ENCODE data around the gene ANO7. TPM values are rescaled to one million over a fixed set of nuclear protein-coding genes. Genes with fewer than 3 reads are reported as not detected.

Gene ANO7
- total and polyA plus RNA-seq, 2 donors (not counting 1 experiment from before 2014, with no cell fraction given), result 0.64 to 1.8 TPM

- no peak for ATAC-seq (ENCODE audit: low read depth)
- Histone ChIP-seq H3K9me3 (ENCODE audit: control extremely low read depth in 1 of 3, control insufficient read depth in 2 of 3, insufficient read depth in 1 of 3, low read length in 2 of 3) (no peaks in the 10 kb centered on the region), H3K4me3 (ENCODE audit: control extremely low read depth in 1 of 5, extremely low read depth in 1 of 5, insufficient read depth in 1 of 5, low read depth in 2 of 5, low read length in 4 of 5) (no peak overlapping the region), H3K36me3 (replicated peaks in 1 of 2; ENCODE audit: control extremely low read depth in 1 of 2, control insufficient read depth in 1 of 2, extremely low read depth in 1 of 2, insufficient read depth in 2 of 2, low read length in 1 of 2) (no peaks in the 10 kb centered on the region), H3K27me3 (replicated peaks in 1 of 4; ENCODE audit: control extremely low read depth in 1 of 4, control insufficient read depth in 3 of 4, insufficient read depth in 4 of 4, low read length in 3 of 4) (no peaks in the 10 kb centered on the region), H3K27ac (ENCODE audit: low read length in 2 of 2) (no peak overlapping the region), H3K79me2 (ENCODE audit: control insufficient read depth, insufficient read depth, low read length) (no peaks in the 10 kb centered on the region), H3K4me2 (replicated peaks; ENCODE audit: low read depth, low read length, poor library complexity, severe bottlenecking) (no peak overlapping the region), H2AFZ (ENCODE audit: insufficient read depth, low read depth, low read length, poor library complexity, severe bottlenecking) (no peak overlapping the region), H4K20me1 (ENCODE audit: control insufficient read depth, insufficient read depth, low read length, poor library complexity, severe bottlenecking) (no peaks in the 10 kb centered on the region), H3K4me1 (ENCODE audit: control insufficient read depth in 2 of 2, insufficient read depth in 2 of 2, low read length in 2 of 2) (peaks cover 10 to 12% of the 10 kb centered on the region in 2 donors), H3K9ac (ENCODE audit: low read length) (no peak overlapping the region)
- no peaks in the 10 kb centered on the region for H3K27me3 Mint-ChIP-seq
- intact Hi-C loops (cut with micrococcal nuclease), result loop anchor here (5.0 to 10.0 kb wide), 2 partner anchors 62 to 420 kb away; partner anchors contain the start of genes ATG4B, PPP1R7 and THAP4
- DNase-seq, result no peak
- POLR2A ChIA-PET, result no interaction called here
- no peak overlapping the region for H3K27ac Mint-ChIP-seq
- H3K9me3 Mint-ChIP-seq (ENCODE audit: insufficient read depth), result no peaks in the 10 kb centered on the region
- peaks cover 12% of the 10 kb centered on the region for H3K4me1 Mint-ChIP-seq
- CTCF ChIA-PET, result interaction anchor here (0.6 to 1.0 kb wide), 2 partner anchors 64 to 136 kb away, joined by 3 to 4 read pairs; partner anchors contain the start of gene PPP1R7
- 92% methylated on average over 12 of the region's 12 CpGs for WGBS (ENCODE audit: insufficient coverage)
- TF ChIP-seq CTCF (IDR thresholded peaks at IDR 0.05) (no peak), EZH2 (IDR thresholded peaks at IDR 0.05; ENCODE audit: borderline replicate concordance, insufficient read depth, low read depth, low read length, poor library complexity, severe bottlenecking) (no peak)
- H3K4me3 Mint-ChIP-seq, result no peak overlapping the region
Measured at GRCh38 chr2:241214766-241215165, 26.3 kb downstream of the ANO7 start.

DNA sequence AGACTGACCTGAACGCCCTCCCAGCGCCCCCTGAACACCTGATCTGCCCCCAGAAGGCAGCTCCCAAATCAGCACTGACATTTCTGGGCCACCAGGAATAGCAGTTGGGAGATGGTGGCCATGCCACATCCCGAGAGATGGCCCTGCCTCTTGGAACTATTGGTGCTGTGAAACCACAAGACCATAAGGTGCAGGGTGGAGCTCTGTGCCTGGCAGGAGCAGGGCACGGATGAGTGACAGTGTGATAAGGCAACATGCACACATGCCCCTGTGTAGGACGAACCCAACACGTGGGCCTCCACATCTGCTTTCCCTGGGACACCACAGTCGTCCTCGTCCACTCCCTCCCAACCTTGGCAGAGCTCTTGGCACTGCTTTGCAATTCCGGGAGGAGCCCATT lies 26.9 kb downstream of the ANO7 start:
- no peaks in the 10 kb centered on the region for H3K9me3 Mint-ChIP-seq (ENCODE audit: insufficient read depth)
- ChIA-PET POLR2A (no interaction called here), CTCF (no interaction called here)
- no peaks in the 10 kb centered on the region for H4K20me1 ChIP-seq (ENCODE audit: control insufficient read depth, insufficient read depth, low read length, poor library complexity, severe bottlenecking)
- WGBS (ENCODE audit: insufficient coverage), result 57% methylated on average over 9 of the region's 9 CpGs
- no peaks in the 10 kb centered on the region for H3K79me2 ChIP-seq (ENCODE audit: control insufficient read depth, insufficient read depth, low read length)
- no peak overlapping the region for H3K4me2 ChIP-seq (replicated peaks; ENCODE audit: low read depth, low read length, poor library complexity, severe bottlenecking)
- no peaks in the 10 kb centered on the region for H3K9me3 ChIP-seq (ENCODE audit: control extremely low read depth in 1 of 3, control insufficient read depth in 2 of 3, insufficient read depth in 1 of 3, low read length in 2 of 3)
- H3K4me1 ChIP-seq (ENCODE audit: control insufficient read depth in 2 of 2, insufficient read depth in 2 of 2, low read length in 2 of 2), result peaks cover 10 to 12% of the 10 kb centered on the region in 2 donors
- H3K9ac ChIP-seq (ENCODE audit: low read length), result no peak overlapping the region
- no peaks in the 10 kb centered on the region for H3K36me3 ChIP-seq (replicated peaks in 1 of 2; ENCODE audit: control extremely low read depth in 1 of 2, control insufficient read depth in 1 of 2, extremely low read depth in 1 of 2, insufficient read depth in 2 of 2, low read length in 1 of 2)
- H3K4me3 Mint-ChIP-seq, result no peak overlapping the region
- H3K27me3 ChIP-seq (replicated peaks in 1 of 4; ENCODE audit: control extremely low read depth in 1 of 4, control insufficient read depth in 3 of 4, insufficient read depth in 4 of 4, low read length in 3 of 4), result no peaks in the 10 kb centered on the region
- peaks cover 14% of the 10 kb centered on the region for H3K4me1 Mint-ChIP-seq
- H3K27me3 Mint-ChIP-seq, result no peaks in the 10 kb centered on the region
- no peak overlapping the region for H3K4me3 ChIP-seq (ENCODE audit: control extremely low read depth in 1 of 5, extremely low read depth in 1 of 5, insufficient read depth in 1 of 5, low read depth in 2 of 5, low read length in 4 of 5)
- TF ChIP-seq CTCF (IDR thresholded peaks at IDR 0.05) (no peak), EZH2 (IDR thresholded peaks at IDR 0.05; ENCODE audit: borderline replicate concordance, insufficient read depth, low read depth, low read length, poor library complexity, severe bottlenecking) (no peak)
- no peak overlapping the region for H3K27ac ChIP-seq (ENCODE audit: low read length in 2 of 2)
- DNase-seq (peak; percentile 31), ATAC-seq (ENCODE audit: low read depth) (no peak)
- no peak overlapping the region for H3K27ac Mint-ChIP-seq
- intact Hi-C loops (cut with micrococcal nuclease), result loop anchor here (5.0 to 10.0 kb wide), 2 partner anchors 63 to 419 kb away; partner anchors contain the start of genes ATG4B, PPP1R7 and THAP4
- no peak overlapping the region for H2AFZ ChIP-seq (ENCODE audit: insufficient read depth, low read depth, low read length, poor library complexity, severe bottlenecking)

All from B cell (primary cell).